HCT116 (cell line): ENCODE data around the gene INS. TPM values are rescaled to one million over a fixed set of nuclear protein-coding genes. Genes with fewer than 3 reads are reported as not detected.

ENCODE experiments used
- ATAC-seq: fragments of 200-7000 bp; cut with Tn5 transposase; 2 replicates; pipeline ENCODE4 v1.9.1; 2020; ENCODE audit warnings: mild to moderate bottlenecking, moderate library complexity
- Bru-seq: library from RNA; stranded (reverse); fragments of 400-500 nt; gene quantifications from one replicate; lab custom pipeline; 2021; lab: Mats Ljungman, UMichigan
- BruChase-seq, 2 experiments: library from RNA; stranded (reverse); fragments of 400-500 nt; gene quantifications; one replicate each; lab custom pipeline; 2021; lab: Mats Ljungman, UMichigan
- BruUV-seq: library from RNA; stranded (reverse); fragments of 400-500 nt; replicated peaks from 2 replicates; lab custom pipeline; 2021; lab: Mats Ljungman, UMichigan
- CTCF ChIA-PET: fragments of 300-600 bp; sonication (Branson Sonifier 250); formaldehyde crosslinking; loops from one replicate; lab custom pipeline; 2021; ENCODE audit warnings: antibody characterized with exemption; lab: Charles Lee
- POLR2A ChIA-PET: fragments of 300-600, 350-600 bp; sonication (Branson Sonifier 250); formaldehyde crosslinking; loops from one replicate; lab custom pipeline; 2021; ENCODE audit warnings: antibody characterized with exemption; lab: Charles Lee
- RAD21 ChIA-PET, 2 experiments: fragments of 300-600 bp; sonication (Branson Sonifier 250); formaldehyde crosslinking; loops; one replicate each; lab custom pipeline; 2023; ENCODE audit warnings: low total read pairs in 2 of 2; ENCODE audit not compliant: uncharacterized antibody in 2 of 2, unreplicated experiment in 2 of 2, low non-redundant PET in 1 of 2; lab: Charles Lee
- DNase-seq: peaks from one replicate; pipeline ENCODE4 v3.0.0-alpha.2; 2010; ENCODE audit warnings: low read depth, low spot score
- H2AFZ ChIP-seq: fragments of 200-600 bp; shearing (Covaris generic), sonication (generic); 2 replicates; pipeline ENCODE4 v1.6.1; 2017; ENCODE audit warnings: low read depth, mixed run types, mixed read lengths, antibody characterized with exemption, low read length; ENCODE audit not compliant: poor library complexity, severe bottlenecking
- H3K27ac ChIP-seq: 2 replicates; pipeline ENCODE4 v1.5.1; 2012; ENCODE audit warnings: low read depth, low read length
- H3K27me3 ChIP-seq: fragments of 200-600 bp; sonication (generic); 2 replicates; pipeline ENCODE4 v1.6.1; 2016; ENCODE audit warnings: mixed run types, low read length, mixed read lengths; ENCODE audit not compliant: insufficient read depth
- H3K36me3 ChIP-seq, 2 experiments: fragments of 200-500 bp in 1 of 2; fragments of 200-600 bp in 1 of 2; sonication (Bioruptor generic) in 1 of 2; sonication (generic) in 1 of 2; 2 replicates each; pipeline versions ENCODE4 v1.5.1 to v1.6.1; 2014 to 2016; ENCODE audit warnings: low read length in 2 of 2, inconsistent platforms in 1 of 2, mixed read lengths in 1 of 2, mixed run types in 1 of 2; ENCODE audit not compliant: insufficient read depth in 2 of 2, control insufficient read depth in 1 of 2
- H3K4me1 ChIP-seq, 2 experiments: fragments of 200-600 bp in 1 of 2; sonication (generic) in 1 of 2; 2 replicates each; pipeline versions ENCODE4 v1.5.1 to v1.6.1; 2012 to 2017; ENCODE audit warnings: low read length in 2 of 2, inconsistent platforms in 1 of 2, mild to moderate bottlenecking in 1 of 2, mixed read lengths in 1 of 2, mixed run types in 1 of 2, moderate library complexity in 1 of 2; ENCODE audit not compliant: insufficient read depth in 2 of 2, control insufficient read depth in 1 of 2
- H3K4me2 ChIP-seq: fragments of 200-600 bp; sonication (generic); 2 replicates; pipeline ENCODE4 v1.6.1; 2017; ENCODE audit warnings: mixed run types, low read length, mixed read lengths
- H3K4me3 ChIP-seq, 2 experiments: fragments of 200-600 bp in 1 of 2; sonication (generic) in 1 of 2; replicated peaks in 1 of 2; 2 replicates each; pipeline ENCODE4 v1.5.1; 2011 to 2016; ENCODE audit warnings: low read length in 2 of 2, control low read depth in 1 of 2, low read depth in 1 of 2, mild to moderate bottlenecking in 1 of 2, mixed read lengths in 1 of 2, mixed run types in 1 of 2
- H3K79me2 ChIP-seq: fragments of 200-600 bp; sonication (generic); 2 replicates; pipeline ENCODE4 v1.6.1; 2017; ENCODE audit warnings: mild to moderate bottlenecking, mixed run types, low read length, moderate library complexity, mixed read lengths; ENCODE audit not compliant: insufficient read depth
- H3K9ac ChIP-seq: fragments of 200-600 bp; sonication (generic); 2 replicates; pipeline ENCODE4 v1.6.1; 2016; ENCODE audit warnings: low read length, mixed read lengths
- H3K9me2 ChIP-seq: fragments of 200-600 bp; sonication (generic), shearing (Covaris generic); 2 replicates; pipeline ENCODE4 v1.6.1; 2017; ENCODE audit warnings: mixed run types, mild to moderate bottlenecking, moderate library complexity; ENCODE audit not compliant: insufficient read depth
- H3K9me3 ChIP-seq, 2 experiments: fragments of 200-500 bp in 1 of 2; fragments of 200-600 bp in 1 of 2; sonication (Bioruptor generic) in 1 of 2; sonication (generic) in 1 of 2; 2 replicates each; pipeline ENCODE4 v1.6.1; 2014 to 2017; ENCODE audit warnings: low read length in 2 of 2, mixed read lengths in 2 of 2, inconsistent platforms in 1 of 2, low read depth in 1 of 2, mild to moderate bottlenecking in 1 of 2, mixed run types in 1 of 2, moderate library complexity in 1 of 2; ENCODE audit not compliant: control insufficient read depth in 1 of 2, insufficient read depth in 1 of 2
- H4K20me1 ChIP-seq: fragments of 200-600 bp; sonication (generic), shearing (Covaris generic); 2 replicates; pipeline ENCODE4 v1.6.1; 2017; ENCODE audit warnings: mixed run types, mild to moderate bottlenecking, moderate library complexity; ENCODE audit not compliant: insufficient read depth
- ATF3 ChIP-seq: IDR thresholded peaks from 2 replicates; pipeline ENCODE4 v1.6.1; 2012
- CBX3 ChIP-seq: IDR thresholded peaks from 2 replicates; pipeline ENCODE4 v1.6.1; 2012; ENCODE audit warnings: low read depth
- CEBPB ChIP-seq: IDR thresholded peaks from 2 replicates; pipeline ENCODE4 v1.6.1; 2012; ENCODE audit warnings: low read depth
- CTCF ChIP-seq, 3 experiments: fragments of 200-600 bp in 1 of 3; sonication (generic) in 1 of 3; IDR thresholded peaks in 2 of 3; conservative IDR thresholded peaks in 1 of 3; 2 replicates each; pipeline ENCODE4 v1.5.1; 2012 to 2017; ENCODE audit warnings: low read depth in 2 of 3, low read length in 2 of 3, antibody characterized with exemption in 1 of 3, borderline replicate concordance in 1 of 3, control low read depth in 1 of 3, mild to moderate bottlenecking in 1 of 3, mixed read lengths in 1 of 3, mixed run types in 1 of 3, moderate library complexity in 1 of 3; ENCODE audit not compliant: insufficient read depth in 1 of 3
- EGR1 ChIP-seq: IDR thresholded peaks from 2 replicates; pipeline ENCODE4 v1.6.1; 2012; ENCODE audit warnings: low read depth
- ELF1 ChIP-seq: IDR thresholded peaks from 2 replicates; pipeline ENCODE4 v1.6.1; 2012; ENCODE audit warnings: low read depth, borderline replicate concordance
- JUND ChIP-seq: IDR thresholded peaks from 2 replicates; pipeline ENCODE4 v1.6.1; 2012
- MAX ChIP-seq: IDR thresholded peaks from 2 replicates; pipeline ENCODE4 v1.6.1; 2012
- POLR2A ChIP-seq: IDR thresholded peaks from 2 replicates; pipeline ENCODE4 v1.7.0; 2011; ENCODE audit warnings: borderline replicate concordance; ENCODE audit not compliant: insufficient read depth, insufficient read length; ENCODE audit errors: extremely low read depth
- POLR2AphosphoS5 ChIP-seq: IDR thresholded peaks from 2 replicates; pipeline ENCODE4 v1.6.1; 2011; ENCODE audit warnings: mild to moderate bottlenecking, low read depth, low read length, moderate library complexity
- SIN3A ChIP-seq: IDR thresholded peaks from 2 replicates; pipeline ENCODE4 v1.6.1; 2012; ENCODE audit warnings: low read depth
- SP1 ChIP-seq: IDR thresholded peaks from 2 replicates; pipeline ENCODE4 v1.6.1; 2012; ENCODE audit warnings: low read depth
- SRF ChIP-seq: IDR thresholded peaks from 2 replicates; pipeline ENCODE4 v1.6.1; 2012; ENCODE audit warnings: low read depth
- TCF7L2 ChIP-seq: IDR thresholded peaks from 2 replicates; pipeline ENCODE4 v1.7.0; 2011; ENCODE audit warnings: borderline replicate concordance, inconsistent platforms; ENCODE audit not compliant: insufficient read depth, insufficient read length; ENCODE audit errors: extremely low read depth
- YY1 ChIP-seq: IDR thresholded peaks from 2 replicates; pipeline ENCODE4 v1.6.1; 2011; ENCODE audit warnings: low read length, low read depth, moderate library complexity, mild to moderate bottlenecking; ENCODE audit not compliant: insufficient replicate concordance; ENCODE audit errors: extremely low read depth
- ZBTB33 ChIP-seq: IDR thresholded peaks from 2 replicates; pipeline ENCODE4 v1.6.1; 2011; ENCODE audit warnings: mild to moderate bottlenecking, low read length, moderate library complexity; ENCODE audit not compliant: insufficient replicate concordance; ENCODE audit errors: extremely low read depth
- ZFX ChIP-seq: fragments of 450-650 bp; IDR thresholded peaks from 2 replicates; pipeline ENCODE4 v1.6.1; 2017
- ZNF274 ChIP-seq: fragments of 200-500 bp; sonication (Bioruptor generic); IDR thresholded peaks from 2 replicates; pipeline ENCODE4 v1.6.1; 2014; ENCODE audit warnings: mild to moderate bottlenecking, low read depth, low read length, inconsistent platforms
- intact Hi-C: fragments of 100-400 bp; cut with micrococcal nuclease; formaldehyde crosslinking; loops from 2 replicates; pipeline ENCODE4 v1.10.0; 2022
- long read RNA-seq: library from polyadenylated mRNA; unstranded; transcript quantifications from one replicate; pipeline ENCODE4 v2.0.0, GENCODE V29; 2021; ENCODE audit not compliant: unreplicated experiment
- polyA plus RNA-seq: library from polyadenylated mRNA; unstranded; fragments of >200 nt; gene quantifications from 2 replicates; pipeline ENCODE4 v1.2.1, GENCODE V29; 2012; ENCODE audit warnings: missing spikeins
- total RNA-seq: library from RNA; stranded (reverse); gene quantifications from one replicate; pipeline ENCODE4 v1.2.1, GENCODE V29; 2021; ENCODE audit not compliant: unreplicated experiment

INS gene
- total RNA-seq = 0.44 TPM
- not detected in 2 replicates for polyA plus RNA-seq
- Bru-seq, nascent RNA = not detected
- BruChase-seq, experiment 1, labeled RNA remaining after a 6-hour chase = not detected
- not detected for BruChase-seq, experiment 2, labeled RNA remaining after a 2-hour chase
- long read RNA-seq = 0 reads

- no peaks in the 10 kb centered on the region for H3K79me2 ChIP-seq
- no peaks in the 10 kb centered on the region for H3K9me2 ChIP-seq
- RAD21 ChIA-PET = no interaction called here
- H2AFZ ChIP-seq = no peak within 1 kb of the TSS
- no peak for DNase-seq
- intact Hi-C loops = no loop called here
- H4K20me1 ChIP-seq = no peaks in the 10 kb centered on the region
- TF ChIP-seq ZBTB33 (no peak), JUND (no peak), ZNF274 (no peak), ELF1 (no peak), TCF7L2 (no peak), SP1 (no peak), ATF3 (no peak), CBX3 (no peak), CEBPB (no peak), POLR2AphosphoS5 (no peak), ZFX (no peak), SIN3A (no peak), CTCF (IDR thresholded peaks at IDR 0.05 in 2 of 3, conservative IDR thresholded peaks at IDR 0.05 in 1 of 3; ENCODE audit: borderline replicate concordance in 1 of 3, insufficient read depth in 1 of 3, low read depth in 2 of 3, low read length in 2 of 3) (no peak), EGR1 (no peak), YY1 (no peak), POLR2A (no peak), MAX (no peak), SRF (no peak)
- TF ChIP-seq, all 23 proteins: peak for 0
- Histone ChIP-seq H3K27ac (no peak within 1 kb of the TSS), H3K4me1 (no peaks in the 10 kb centered on the region), H3K27me3 (no peaks in the 10 kb centered on the region), H3K9ac (no peak within 1 kb of the TSS), H3K4me2 (no peak within 1 kb of the TSS), H3K36me3 (no peaks in the 10 kb centered on the region), H3K4me3 (no peak within 1 kb of the TSS), H3K9me3 (no peaks in the 10 kb centered on the region)
- no TSS peak for BruUV-seq
- ChIA-PET POLR2A (no interaction called here), CTCF (interaction anchor here (0.7 kb wide), 1 partner anchor 153 kb away, joined by 3 read pairs; no protein-coding TSS in a partner anchor)
- ATAC-seq = no peak
Observed at GRCh38 chr11:2160736-2161259, at the start of gene INS. Gene INS (minus strand): TSS chr11:2161209. CDS start chr11:2160971, 238 bp downstream.
